ENCODE results near the gene SEZ6L.

- no peak for TF ChIP-seq CTCF (conservative IDR thresholded peaks at IDR 0.05; ENCODE audit: low read depth, low read length)
- TF ChIP-seq EZH2 (IDR thresholded peaks at IDR 0.05; ENCODE audit: low read length, unreplicated experiment): no peak
Measured at GRCh38 chr22:26354707-26355106, 185.4 kb downstream of the SEZ6L start.
